Activated CD4-positive, alpha-beta T cell treated with anti-CD3 and anti-CD28 coated beads for 24 hours (primary cell): ENCODE measurements around the gene DYNLT5.
"Not testable (repeated sequence)": the region's sequence is repeated elsewhere in the genome, so short reads cannot be mapped to it uniquely, and the experiment has no call there.

Source experiments
- DNase-seq, 2 donors: peaks; one replicate each; pipeline ENCODE4 v3.0.0-alpha.2; 2020; ENCODE audit warnings: low read depth in 2 of 2

The DYNLT5 gene, protein sequence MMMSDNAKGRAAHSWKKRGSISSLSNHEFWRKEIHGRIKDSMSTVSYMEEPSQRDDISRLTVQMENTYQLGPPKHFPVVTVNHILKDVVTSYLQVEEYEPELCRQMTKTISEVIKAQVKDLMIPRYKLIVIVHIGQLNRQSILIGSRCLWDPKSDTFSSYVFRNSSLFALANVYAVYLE

DNA sequence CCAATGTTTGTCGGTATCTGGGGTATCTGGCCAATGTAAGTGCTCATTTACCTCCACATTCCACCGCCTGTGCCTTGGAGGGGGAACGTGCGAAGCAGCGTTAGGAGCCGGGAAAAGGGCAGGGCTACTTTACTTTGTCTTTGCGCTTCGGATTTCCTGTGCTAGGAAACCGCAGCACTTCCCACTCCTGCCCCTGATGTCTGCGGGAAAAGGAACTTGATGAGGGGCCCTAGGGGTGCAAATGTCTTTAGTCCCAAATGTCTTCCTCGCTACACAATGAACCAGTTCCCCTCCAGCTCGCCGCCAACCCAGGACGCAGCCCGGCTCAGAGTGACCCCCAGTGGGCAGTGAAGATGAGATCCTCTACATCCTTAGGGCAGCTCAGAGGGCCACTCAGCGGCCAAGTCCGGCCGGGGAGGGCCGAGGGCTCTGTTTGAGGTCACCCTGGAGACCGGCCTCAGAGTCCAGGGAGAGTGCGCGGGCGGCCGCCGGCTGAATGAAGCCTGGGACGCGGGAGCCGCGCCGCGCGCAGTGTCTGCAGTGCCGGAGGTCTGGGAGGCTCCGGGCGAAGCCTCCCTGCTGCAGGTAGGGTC, at the start of gene DYNLT5:
TSS of gene DYNLT5 (plus strand) at position 460 of the 593 bp plus-strand sequence. CDS start 2,200 bp downstream, outside the sequence.
- no peak for DNase-seq

DNA sequence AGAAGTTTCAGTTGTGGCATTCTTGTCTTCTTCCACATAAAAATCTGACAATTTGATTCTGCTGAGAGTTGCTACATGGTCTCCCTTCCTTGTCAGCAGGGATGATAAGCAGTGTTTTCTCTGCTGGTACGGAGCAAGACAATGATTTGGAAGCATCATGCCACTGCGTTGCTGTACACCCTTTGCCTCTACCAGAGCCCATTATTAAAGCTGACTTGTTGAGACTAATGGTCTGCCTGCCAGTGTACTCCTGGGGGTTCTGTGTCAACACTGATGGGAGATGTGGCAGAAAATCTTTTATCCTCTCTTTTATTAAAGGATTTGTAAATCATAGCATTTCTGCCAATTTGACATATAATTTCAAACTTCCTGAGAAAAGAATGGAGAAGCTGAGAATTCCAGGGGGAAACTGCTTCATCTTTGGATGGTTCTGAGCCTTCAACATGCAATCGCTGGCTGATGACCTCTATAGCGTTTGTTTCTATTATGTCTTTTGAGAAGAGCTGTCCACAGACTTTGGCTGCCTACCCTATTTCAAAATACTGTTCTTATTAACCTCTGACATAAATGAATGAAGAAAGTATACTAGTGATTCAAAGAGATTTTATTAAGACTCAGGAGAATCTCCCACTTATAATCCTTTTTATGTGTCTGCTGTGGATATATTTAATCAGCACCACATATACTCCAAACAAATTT, 47.9 kb upstream of the DYNLT5 start:
- no peak for DNase-seq

DNA sequence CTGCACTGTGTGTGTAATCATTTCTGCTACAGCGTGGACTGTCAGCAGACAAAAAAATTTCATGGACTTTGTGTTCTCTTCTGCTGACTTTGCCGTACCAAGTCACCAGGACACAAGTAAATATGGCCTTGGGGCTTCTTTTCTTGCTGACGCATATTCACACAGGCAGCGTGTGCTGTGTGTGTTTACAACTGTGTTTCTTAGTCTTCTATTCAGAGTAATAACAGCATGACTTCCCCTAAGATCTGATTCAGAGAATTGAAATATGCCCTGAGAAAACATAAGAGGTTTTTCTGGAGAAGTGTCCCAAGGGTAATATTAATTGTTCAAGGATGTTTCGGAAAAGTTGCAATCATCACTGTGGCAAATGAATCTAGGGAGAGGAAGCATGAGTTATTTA, 47.1 kb upstream of the DYNLT5 start:
- no peak for DNase-seq

DNA sequence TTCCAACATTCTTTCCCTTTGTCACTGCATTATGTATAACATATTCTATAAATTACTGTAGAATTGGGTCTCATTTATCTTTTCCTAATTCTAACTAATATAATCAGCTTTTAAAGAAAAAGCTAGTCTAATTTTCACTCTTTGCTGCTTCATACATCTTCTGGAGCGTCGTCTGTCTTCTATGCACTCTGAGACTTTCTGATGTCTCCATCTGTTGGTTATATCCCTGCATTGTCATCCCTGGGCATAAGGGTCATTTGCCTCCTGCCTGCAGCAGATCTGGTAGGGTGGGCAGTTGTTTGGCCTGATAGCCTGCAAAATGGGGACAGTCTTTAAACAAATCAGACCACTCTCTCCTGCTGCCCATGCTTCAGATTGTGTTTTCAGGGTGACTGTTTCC, 40.8 kb upstream of the DYNLT5 start:
- no peak for DNase-seq

DNA sequence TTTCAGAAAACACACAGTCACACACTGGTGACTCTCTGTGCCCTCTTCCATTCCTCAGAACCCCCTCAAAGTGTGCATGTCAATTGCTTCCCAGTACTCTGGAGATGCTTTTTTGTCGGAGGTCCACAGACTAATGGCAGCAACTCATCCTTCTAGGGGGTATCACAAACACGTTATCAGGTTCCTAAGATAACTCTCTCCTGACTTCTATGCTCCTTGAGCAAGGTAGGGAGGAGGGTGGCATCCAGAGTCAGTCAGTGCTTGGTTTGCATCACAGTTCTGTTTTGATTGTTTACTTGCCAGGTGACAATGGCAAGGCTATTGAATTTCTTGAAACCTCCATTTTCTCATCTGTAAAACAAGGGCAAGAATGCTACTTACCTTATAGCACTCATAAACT, 39.4 kb upstream of the DYNLT5 start:
- no peak for DNase-seq

DNA sequence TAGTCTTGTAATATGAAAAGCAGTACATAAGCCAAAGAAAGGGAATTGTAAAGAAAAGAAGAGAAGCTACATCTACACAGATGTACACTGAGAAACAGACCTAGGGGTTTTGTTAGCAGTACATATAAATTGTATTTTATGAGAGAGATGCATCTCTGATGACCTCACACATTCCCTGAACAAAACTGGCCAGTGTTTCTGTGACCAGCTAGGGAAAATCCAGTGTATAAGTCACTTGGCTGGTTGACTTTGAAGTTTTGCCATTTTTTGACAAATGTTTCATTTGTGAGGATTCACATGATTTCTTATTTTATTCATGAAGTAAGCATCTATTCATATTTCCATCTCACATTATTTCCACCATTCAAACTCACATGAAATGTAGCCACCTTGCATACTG, 28.3 kb upstream of the DYNLT5 start:
- no peak for DNase-seq

DNA sequence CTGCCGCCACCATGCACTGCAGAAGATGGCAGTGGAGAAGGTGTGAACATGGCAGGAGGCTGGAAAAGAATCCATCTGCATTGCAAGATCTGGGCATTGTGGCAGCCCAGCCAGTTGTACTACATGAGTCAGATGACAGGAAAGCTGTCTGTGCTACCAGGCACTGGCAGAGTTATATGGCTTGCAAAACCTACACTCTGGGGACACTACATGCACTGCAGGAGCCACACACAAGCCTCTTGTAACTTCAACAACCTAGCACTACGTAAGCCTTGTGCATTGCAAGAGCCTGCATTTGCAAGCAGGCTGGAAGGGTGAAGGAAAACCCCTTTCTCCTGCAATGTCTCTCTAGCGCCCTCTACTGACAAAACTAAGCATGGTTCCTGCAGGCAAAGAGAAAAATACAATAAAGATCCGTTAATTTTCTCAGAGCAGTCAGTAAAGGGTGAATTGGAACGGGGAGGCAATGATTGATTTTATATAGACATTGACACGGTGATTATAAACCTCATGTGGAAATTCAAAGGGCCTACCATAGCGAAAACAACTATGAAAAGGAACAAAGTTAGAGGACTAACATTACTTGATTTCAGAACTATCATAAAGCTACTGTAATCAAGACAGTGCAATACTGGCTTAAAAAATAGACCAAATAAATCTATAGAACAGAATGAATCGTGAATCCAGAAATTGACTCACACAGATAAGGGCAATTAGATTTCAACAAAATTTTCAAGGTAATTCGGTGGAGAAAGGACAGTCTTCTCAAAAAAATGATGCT, 26.2 kb upstream of the DYNLT5 start:
- DNase-seq = peak in 1 of 2 donors; percentile 52

DNA sequence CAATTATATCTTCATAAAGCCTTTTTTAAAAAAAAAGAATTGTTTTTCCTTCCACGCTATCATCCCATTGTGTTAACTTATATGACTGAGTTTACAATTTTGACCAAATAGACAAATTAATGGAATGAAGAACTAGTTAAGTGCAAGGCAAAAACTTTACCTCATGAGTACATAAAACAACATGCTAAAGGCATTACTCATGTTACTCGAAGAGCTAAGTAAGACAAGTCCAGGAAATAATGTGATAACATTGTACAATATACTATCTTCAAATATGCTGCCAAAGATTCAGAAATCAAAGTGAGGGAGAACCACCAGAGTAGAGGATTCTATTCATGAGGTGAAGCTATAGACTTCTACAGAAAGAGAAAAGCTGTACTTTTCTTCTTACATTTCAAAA, 24.2 kb upstream of the DYNLT5 start:
- no peak for DNase-seq

DNA sequence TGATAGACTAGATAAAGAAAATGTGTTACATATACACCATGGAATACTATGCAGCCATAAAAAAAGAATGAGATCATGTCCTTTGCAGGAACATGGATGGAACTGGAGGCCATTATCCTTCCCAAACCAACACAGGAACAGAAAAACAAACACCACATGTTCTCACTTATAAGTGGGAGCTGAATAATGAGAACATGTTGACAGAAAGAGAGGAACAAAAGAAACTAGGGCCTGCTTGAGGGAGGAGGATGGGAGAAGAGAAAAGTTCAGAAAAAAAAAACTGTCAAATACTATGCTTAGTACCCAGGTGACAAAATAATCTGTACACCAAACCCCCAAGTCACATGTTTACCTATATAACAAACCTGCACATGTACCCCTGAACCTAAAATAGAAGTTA, 23.5 kb upstream of the DYNLT5 start:
- DNase-seq = not testable (repeated sequence)

DNA sequence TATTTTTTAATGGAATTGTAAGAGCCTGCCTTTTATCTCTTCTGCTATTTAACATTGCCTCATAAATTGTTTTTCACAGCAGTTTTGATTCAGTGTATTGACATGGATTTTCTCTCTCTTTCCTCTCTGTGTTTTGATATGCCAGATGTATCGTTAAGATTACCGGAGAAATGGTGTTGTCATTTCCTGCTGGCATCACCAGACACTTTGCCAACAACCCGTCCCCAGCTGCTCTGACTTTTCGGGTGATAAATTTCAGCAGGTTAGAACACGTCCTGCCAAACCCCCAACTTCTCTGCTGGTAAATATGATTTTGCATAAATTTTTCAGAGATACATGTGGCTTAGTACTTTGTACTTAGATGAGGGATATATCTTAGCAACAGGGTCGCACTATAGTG, 23.1 kb upstream of the DYNLT5 start:
- no peak for DNase-seq

DNA sequence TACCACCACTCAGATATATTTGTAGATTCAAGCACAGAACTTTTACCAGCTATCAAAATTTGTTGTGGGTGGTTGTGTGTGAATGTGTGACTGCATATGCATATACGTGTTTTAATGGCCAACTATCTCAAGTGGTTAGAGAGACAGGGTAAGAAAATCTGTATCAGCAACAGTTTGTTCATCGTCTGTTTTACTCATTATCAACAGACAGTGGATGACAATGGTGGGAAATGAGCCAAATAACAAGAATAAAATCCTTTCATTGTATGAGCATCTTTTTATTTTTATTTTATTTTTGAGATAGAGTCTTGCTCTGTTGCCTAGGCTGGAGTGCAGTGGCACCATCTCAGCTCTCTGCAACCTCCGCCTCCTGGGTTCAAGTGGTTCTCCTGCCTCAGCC, 22.7 kb upstream of the DYNLT5 start:
- no peak for DNase-seq

DNA sequence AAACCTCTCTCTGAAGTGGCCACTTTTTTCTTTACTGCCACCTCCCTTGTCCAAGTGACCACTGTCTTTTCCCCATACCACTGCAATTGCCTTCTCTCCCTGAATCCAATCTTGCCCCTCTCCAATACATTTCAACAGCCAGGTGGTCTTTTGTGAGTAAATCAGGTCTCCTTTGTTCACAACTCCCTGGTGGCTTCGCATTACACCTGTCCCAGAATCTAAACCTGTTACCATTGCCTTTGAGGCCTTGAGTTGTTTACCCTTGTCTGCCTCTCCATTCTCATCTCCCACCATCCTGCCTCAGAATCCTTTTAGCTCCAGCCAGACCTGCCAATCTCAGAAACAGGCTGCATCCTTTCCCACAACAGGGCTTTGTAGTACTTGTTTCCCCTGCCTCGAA, 21.8 kb upstream of the DYNLT5 start:
- DNase-seq = no peak

DNA sequence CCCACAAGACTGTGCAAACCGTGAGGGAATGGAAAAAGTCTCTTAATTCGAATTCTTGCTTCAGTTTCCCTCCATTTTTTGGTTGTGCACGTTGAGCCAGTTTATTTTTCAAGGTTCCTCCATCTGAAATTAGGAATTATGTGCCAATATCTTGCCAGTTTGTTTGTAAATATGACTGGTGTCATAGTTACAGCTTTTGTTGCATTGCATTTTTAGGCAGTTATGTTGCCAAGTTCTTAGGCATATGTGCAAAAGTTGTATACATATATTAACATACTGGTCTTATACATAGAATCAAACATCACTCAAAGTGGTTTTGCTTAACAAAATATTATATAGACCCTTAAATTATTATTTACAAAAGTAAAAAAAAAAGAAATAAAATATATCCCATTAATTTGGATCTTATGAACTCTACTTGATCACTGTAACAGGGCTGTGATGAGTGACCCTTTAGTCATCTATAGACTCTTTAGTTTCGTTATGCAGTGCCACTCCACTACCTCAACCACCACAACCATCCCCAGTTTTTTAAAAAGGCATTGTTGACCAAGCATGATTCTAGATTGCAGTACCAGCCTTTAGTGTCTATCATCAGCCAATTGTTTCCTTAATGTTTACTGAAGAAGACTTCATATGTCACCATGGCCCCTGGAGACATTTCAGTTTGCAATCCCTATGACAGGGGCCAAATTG, 20.9 kb upstream of the DYNLT5 start:
- no peak for DNase-seq

DNA sequence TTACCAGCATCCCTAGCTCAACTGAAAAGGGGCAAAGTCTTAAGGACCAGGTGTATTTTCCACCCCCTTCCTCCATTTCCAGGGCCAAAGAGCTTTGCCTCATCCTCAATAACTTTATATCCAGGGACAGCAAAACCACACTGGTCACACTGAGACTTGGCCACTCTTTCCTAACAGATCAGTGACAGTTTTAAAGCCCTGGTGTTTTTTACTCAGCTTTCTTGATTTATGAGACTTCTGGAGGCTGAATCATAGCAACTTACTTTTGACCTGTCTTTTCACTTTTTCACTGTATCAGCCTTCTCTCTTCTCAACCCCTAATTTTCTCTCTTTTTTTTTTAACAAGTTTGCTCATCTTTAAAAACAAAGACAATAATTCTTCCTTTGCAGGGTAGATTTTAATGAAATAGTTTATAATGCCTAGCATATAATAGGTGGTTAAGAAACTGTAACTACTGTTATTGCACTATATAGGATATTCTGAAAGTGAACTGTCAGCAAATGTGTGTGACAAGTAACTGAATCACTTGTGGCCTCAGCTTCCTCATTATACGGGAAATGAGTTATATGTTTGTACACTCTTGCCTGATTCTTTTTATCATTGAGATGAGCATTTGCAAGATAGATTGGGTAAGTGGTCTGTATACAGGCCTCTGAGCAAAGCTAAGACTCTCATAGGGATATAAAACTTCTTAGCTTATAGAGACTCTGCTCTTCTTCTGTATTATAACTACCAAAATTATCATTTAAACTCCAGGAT, 19.7 kb upstream of the DYNLT5 start:
- no peak for DNase-seq

DNA sequence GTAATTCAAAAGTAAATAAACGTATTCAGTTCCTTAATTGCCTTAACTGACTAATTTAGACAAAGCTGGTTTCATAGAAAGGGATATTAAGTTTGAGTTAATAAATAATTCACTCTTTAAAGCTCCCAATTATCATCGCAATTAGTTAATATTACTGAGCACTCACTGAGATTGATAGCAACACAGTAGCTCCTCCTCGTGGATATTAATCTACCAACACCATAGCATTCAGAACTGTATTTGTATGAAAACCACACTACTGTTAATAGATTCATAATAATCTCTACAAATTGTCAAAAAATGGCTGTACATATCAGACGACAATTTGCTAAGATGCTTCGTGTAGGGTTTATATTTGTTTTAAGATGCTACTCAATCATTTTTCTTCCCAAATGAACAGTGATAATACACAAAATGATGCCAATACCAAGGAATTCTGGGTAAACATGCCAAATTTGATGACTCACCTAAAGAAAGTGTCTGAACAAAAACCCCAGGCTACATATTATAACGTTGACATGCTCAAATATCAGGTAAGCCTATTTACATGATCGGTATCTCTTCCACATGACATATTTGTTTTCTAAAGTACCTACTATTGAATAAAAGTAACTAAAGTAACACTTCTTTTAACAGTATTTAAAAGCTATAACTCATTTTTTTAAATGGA, 18.8 kb upstream of the DYNLT5 start:
- no peak for DNase-seq

DNA sequence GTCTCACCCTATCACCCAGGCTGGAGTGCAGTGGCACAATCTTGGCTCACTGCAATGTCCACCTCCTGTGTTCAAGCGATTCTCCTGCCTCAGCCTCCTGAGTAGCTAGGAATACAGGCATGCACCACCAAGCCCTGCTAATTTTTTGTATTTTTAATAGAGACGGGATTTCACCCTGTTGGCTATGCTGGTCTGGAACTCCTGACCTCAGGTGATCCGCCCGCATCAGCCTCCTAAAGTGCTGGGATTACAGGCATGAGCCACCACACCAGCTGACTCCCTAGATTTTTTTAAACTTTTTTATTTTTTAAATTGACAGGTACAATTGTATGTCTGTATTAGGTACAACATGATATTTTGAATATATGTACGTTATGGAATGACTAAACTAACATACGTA, 17.7 kb upstream of the DYNLT5 start:
- not testable (repeated sequence) for DNase-seq

DNA sequence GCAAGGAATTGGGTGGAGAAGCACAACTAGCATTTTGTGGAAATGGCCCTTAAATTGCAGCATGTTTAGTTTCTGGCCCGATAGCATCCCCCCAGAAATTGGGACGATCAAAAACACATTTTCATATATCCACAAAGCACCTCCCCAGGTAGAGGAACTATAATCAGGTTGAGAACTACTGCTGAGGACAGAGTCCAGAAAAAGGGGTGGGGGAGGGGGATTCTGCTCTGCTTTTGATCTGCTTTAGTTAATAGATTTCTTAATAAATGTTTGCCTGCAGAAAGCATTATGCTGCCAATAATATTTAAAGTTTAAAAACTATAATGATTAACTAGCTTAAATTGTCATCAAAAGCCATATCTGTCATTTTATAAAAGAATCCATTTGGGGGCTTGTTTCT, 14.4 kb upstream of the DYNLT5 start:
- DNase-seq = no peak

DNA sequence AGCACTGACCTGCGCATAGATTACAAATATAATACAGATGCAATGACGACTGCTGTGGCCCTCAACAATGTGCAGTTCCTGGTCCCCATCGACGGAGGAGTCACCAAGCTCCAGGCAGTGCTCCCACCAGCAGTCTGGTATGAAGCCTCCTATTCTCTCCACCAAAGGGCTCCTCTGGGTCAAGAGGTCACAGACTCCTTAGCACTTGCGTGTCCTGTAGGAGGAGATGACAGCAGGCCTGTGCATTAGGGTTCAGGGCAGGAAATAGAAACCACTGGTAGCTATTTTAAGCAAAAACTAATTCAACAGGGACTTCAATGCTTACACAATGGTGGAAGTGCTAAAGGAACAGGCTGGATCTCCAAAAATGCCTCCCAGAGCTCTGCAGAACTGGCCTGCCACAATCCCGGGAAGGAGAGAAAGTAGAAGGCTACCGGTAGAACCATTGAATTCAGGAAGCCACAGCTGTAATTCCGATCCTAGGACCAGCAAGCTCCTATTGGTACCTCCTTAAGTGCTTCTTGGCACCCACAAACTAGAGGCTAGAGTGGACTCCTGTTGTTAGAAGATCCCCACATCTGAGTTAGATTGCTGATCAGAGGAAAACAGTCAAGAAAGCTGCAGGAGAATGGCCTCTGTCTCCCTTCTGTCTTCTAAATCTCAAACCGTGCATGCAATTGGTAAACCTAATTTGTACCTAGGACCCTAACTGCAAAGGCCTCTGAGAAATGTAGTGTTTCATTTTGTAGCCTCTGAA, 12.7 kb upstream of the DYNLT5 start:
- no peak for DNase-seq

DNA sequence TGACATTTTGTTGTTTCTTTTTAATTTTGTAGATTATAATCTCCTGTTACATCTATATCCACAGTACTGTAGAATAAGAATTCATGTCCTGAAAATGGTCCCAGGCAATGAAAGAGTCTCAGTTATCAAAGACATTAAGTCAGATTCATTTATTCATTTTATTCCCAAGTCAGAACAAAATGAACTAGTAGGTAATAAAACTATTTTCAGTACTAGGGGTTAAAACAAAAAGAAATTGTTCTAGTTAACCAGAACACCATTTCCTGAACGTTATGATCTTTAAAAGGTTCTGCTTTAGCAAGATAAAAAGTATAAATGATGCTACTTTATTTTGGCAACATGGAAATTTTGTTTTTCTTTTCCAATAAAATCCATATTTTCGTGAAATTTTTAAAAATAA, 6.8 kb upstream of the DYNLT5 start:
- DNase-seq = no peak

DNA sequence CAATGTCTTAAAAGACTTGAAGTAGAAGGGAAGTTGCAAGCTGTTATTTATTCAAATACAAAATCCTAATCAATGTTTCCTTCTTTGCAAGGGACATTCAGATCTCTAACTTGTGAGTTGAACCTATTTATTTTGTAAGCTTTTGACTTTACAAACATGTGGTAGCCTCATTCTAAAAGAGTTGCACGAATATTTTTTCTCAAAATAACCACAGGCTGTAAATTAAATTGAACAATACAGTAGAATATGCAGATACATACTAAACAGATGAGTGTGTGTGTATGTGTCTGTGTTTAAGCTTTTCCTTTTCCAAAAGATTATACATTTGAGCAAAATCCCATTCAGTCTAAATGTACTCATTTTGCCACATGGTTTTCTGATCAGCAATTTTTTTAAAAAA, 4.8 kb upstream of the DYNLT5 start:
- no peak for DNase-seq
